T47D (cell line): Measurements from ENCODE around the gene DCTD.
A peak's percentile ranks its signal among the peaks of the same experiment; 100 is the strongest.

Source experiments
- DNase-seq, 2 experiments: peaks; one replicate each; pipeline versions ENCODE4 v3.0.0 to v3.0.0-alpha.2; 2011 to 2012; ENCODE audit warnings: low read depth in 1 of 2, low spot score in 1 of 2
- JUND ChIP-seq: IDR thresholded peaks from 2 replicates; pipeline ENCODE4 v1.6.1; 2012; ENCODE audit warnings: low read depth
- in situ Hi-C: cut with HindIII; loops from 2 replicates; pipeline ENCODE4 v1.10.0; 2016; ENCODE audit warnings: low sequenced_read_pairs, low pct_unique_long_range_greater_than_20kb

DCTD gene

GRCh38 chr4:182917182-182918043 lies at the start of gene DCTD:
Gene DCTD, minus strand, starts transcription at chr4:182917386. Its CDS starts 1,818 bp downstream, at chr4:182915568.
- peak; percentile 18 to 55 for DNase-seq
- TF ChIP-seq JUND, result no peak
- in situ Hi-C loops, result no loop called here

GRCh38 chr4:182960746-182961145 lies 43.6 kb upstream of the DCTD start:
- no peak for TF ChIP-seq JUND
- DNase-seq, result no peak
- in situ Hi-C loops, result no loop called here

- TF ChIP-seq JUND, result no peak
- in situ Hi-C loops, result no loop called here
- DNase-seq, result no peak
Measured at GRCh38 chr4:182960228-182960627, 43.0 kb upstream of the DCTD start.

- in situ Hi-C loops, result no loop called here
- TF ChIP-seq JUND, result no peak
Measured at GRCh38 chr4:182955411-182955810, 38.2 kb upstream of the DCTD start.

GRCh38 chr4:182944484-182945213 lies 27.5 kb upstream of the DCTD start:
- in situ Hi-C loops, result no loop called here
- TF ChIP-seq JUND, result no peak
- DNase-seq, result peak in 1 of 2 experiments; percentile 36

More at GRCh38 chr4:182955411-182955810, 38.2 kb upstream of the DCTD start:
- DNase-seq, result no peak

GRCh38 chr4:182939680-182940079 lies 22.5 kb upstream of the DCTD start:
- TF ChIP-seq JUND, result no peak
- in situ Hi-C loops, result no loop called here
- DNase-seq, result no peak

- DNase-seq, result peak; percentile 30 to 69
- in situ Hi-C loops, result no loop called here
- TF ChIP-seq JUND, result no peak
Measured at GRCh38 chr4:182938205-182938645, 21.0 kb upstream of the DCTD start.

GRCh38 chr4:182937268-182938204 lies 20.4 kb upstream of the DCTD start:
- no peak for TF ChIP-seq JUND
- DNase-seq, result no peak
- in situ Hi-C loops, result no loop called here

GRCh38 chr4:182932651-182933050 lies 15.5 kb upstream of the DCTD start:
- in situ Hi-C loops, result no loop called here
- no peak for TF ChIP-seq JUND

GRCh38 chr4:182931691-182932345 lies 14.6 kb upstream of the DCTD start:
- no peak for TF ChIP-seq JUND
- no peak for DNase-seq
- in situ Hi-C loops, result no loop called here

More at GRCh38 chr4:182932651-182933050, 15.5 kb upstream of the DCTD start:
- no peak for DNase-seq

- TF ChIP-seq JUND, result no peak
- in situ Hi-C loops, result no loop called here
- no peak for DNase-seq
Measured at GRCh38 chr4:182930889-182931288, 13.7 kb upstream of the DCTD start.

- TF ChIP-seq JUND, result no peak
- DNase-seq, result no peak
- in situ Hi-C loops, result no loop called here
Measured at GRCh38 chr4:182929296-182929695, 12.1 kb upstream of the DCTD start.
